Mesendoderm (in vitro differentiated cells): ENCODE data around the gene GFRA1.

Source experiments
- DNase-seq: peaks from one replicate; pipeline ENCODE4 v3.0.0; 2013
- H2AK5ac ChIP-seq: 2 replicates; pipeline ENCODE4 v1.6.1; 2013; ENCODE audit warnings: low read length, inconsistent platforms
- H2BK120ac ChIP-seq: 2 replicates; pipeline ENCODE4 v1.6.1; 2013; ENCODE audit warnings: low read depth, mild to moderate bottlenecking, low read length, moderate library complexity, mixed read lengths
- H2BK15ac ChIP-seq: replicated peaks from 2 replicates; pipeline ENCODE4 v1.6.1; 2013; ENCODE audit warnings: low read depth, mild to moderate bottlenecking, moderate library complexity
- H2BK5ac ChIP-seq: 2 replicates; pipeline ENCODE4 v1.6.1; 2013; ENCODE audit warnings: low read length, inconsistent platforms
- H3K18ac ChIP-seq: 2 replicates; pipeline ENCODE4 v1.6.1; 2013; ENCODE audit warnings: mild to moderate bottlenecking, low read length, mixed read lengths
- H3K23ac ChIP-seq: one replicate; pipeline ENCODE4 v1.6.1; 2013; ENCODE audit warnings: low read length
- H3K27ac ChIP-seq: 2 replicates; pipeline ENCODE4 v1.5.1; 2013; ENCODE audit warnings: low read depth, mild to moderate bottlenecking, inconsistent platforms, low read length, moderate library complexity
- H3K27me3 ChIP-seq: 2 replicates; pipeline ENCODE4 v1.6.1; 2013; ENCODE audit warnings: low read length, control low read depth, mild to moderate bottlenecking, inconsistent platforms; ENCODE audit not compliant: insufficient read depth, poor library complexity
- H3K36me3 ChIP-seq: 2 replicates; pipeline ENCODE4 v1.6.1; 2013; ENCODE audit warnings: low read length, inconsistent platforms; ENCODE audit not compliant: control insufficient read depth, insufficient read depth
- H3K4ac ChIP-seq: one replicate; pipeline ENCODE4 v1.6.1; 2013; ENCODE audit warnings: low read depth, mild to moderate bottlenecking, low read length, moderate library complexity
- H3K4me1 ChIP-seq: 2 replicates; pipeline ENCODE4 v1.6.1; 2013; ENCODE audit warnings: low read depth, low read length, inconsistent platforms; ENCODE audit not compliant: control insufficient read depth
- H3K4me2 ChIP-seq: 2 replicates; pipeline ENCODE4 v1.6.1; 2013; ENCODE audit warnings: low read length
- H3K4me3 ChIP-seq: 2 replicates; pipeline ENCODE4 v1.5.1; 2013; ENCODE audit warnings: mild to moderate bottlenecking, low read length
- H3K56ac ChIP-seq: one replicate; pipeline ENCODE4 v1.6.1; 2013; ENCODE audit warnings: low read length
- H3K79me1 ChIP-seq: 2 replicates; pipeline ENCODE4 v1.6.1; 2013; ENCODE audit warnings: low read length, inconsistent platforms
- H3K79me2 ChIP-seq: 2 replicates; pipeline ENCODE4 v1.6.1; 2013; ENCODE audit warnings: mild to moderate bottlenecking, low read length; ENCODE audit not compliant: control insufficient read depth, insufficient read depth
- H3K9ac ChIP-seq: 2 replicates; pipeline ENCODE4 v1.6.1; 2013; ENCODE audit warnings: low read length, inconsistent platforms
- H4K5ac ChIP-seq: one replicate; pipeline ENCODE4 v1.6.1; 2013; ENCODE audit warnings: low read length
- H4K8ac ChIP-seq: one replicate; pipeline ENCODE4 v1.6.1; 2013; ENCODE audit warnings: low read depth, mild to moderate bottlenecking, control low read depth, low read length, moderate library complexity
- WGBS: extraction: QIAGEN DNeasy Blood & Tissue Kit; methylation state at CpG from one replicate; pipeline ENCODE4 v1.1.7; 2013; ENCODE audit warnings: low lambda C conversion rate, missing lambda C conversion rate; ENCODE audit not compliant: insufficient coverage; ENCODE audit errors: extremely low coverage; 5-methylcytosine and 5-hydroxymethylcytosine counted together

Gene GFRA1

DNA sequence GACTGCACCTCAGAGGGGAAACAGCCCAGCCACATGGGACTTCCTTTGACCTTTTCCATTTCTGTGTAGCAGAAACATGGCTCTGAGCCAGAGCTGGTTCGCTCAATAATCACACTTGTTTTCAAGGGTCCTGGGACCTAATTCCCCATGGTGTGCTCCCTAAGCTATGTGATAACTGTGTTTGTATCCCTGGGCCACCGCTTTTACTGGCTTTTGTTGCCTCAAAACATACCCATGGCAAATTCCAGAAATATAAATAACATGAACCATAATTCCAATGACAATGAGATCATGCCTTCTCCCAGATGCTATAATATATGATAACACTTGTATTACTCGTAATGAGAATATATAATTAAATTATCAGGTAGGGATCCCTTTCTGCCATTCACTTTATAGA lies 196.4 kb downstream of the GFRA1 start:
- no peaks in the 10 kb centered on the region for H3K36me3 ChIP-seq
- H2BK15ac ChIP-seq, result no peak overlapping the region
- no peak overlapping the region for H2AK5ac ChIP-seq
- no peak overlapping the region for H3K18ac ChIP-seq
- H3K23ac ChIP-seq, result no peak overlapping the region
- peaks cover 7% of the 10 kb centered on the region for H3K4me1 ChIP-seq
- H4K8ac ChIP-seq, result no peak overlapping the region
- no peak overlapping the region for H3K4me2 ChIP-seq
- H3K4me3 ChIP-seq, result no peak overlapping the region
- H3K27me3 ChIP-seq, result no peaks in the 10 kb centered on the region
- DNase-seq, result no peak
- no peak overlapping the region for H3K4ac ChIP-seq
- WGBS, result no CpG with 5 or more reads among the region's 3 CpGs
- no peak overlapping the region for H3K56ac ChIP-seq
- no peak overlapping the region for H3K27ac ChIP-seq
- no peak overlapping the region for H2BK120ac ChIP-seq
- H3K79me2 ChIP-seq, result no peaks in the 10 kb centered on the region
- no peak overlapping the region for H2BK5ac ChIP-seq
- H3K79me1 ChIP-seq, result no peaks in the 10 kb centered on the region
- no peak overlapping the region for H3K9ac ChIP-seq
- no peak overlapping the region for H4K5ac ChIP-seq

- Histone ChIP-seq H2BK15ac (no peak overlapping the region), H3K56ac (no peak overlapping the region), H3K79me2 (no peaks in the 10 kb centered on the region), H4K8ac (no peak overlapping the region), H3K27me3 (no peaks in the 10 kb centered on the region), H3K27ac (no peak overlapping the region), H2AK5ac (no peak overlapping the region), H3K4me2 (no peak overlapping the region), H3K18ac (no peak overlapping the region), H3K23ac (no peak overlapping the region), H2BK120ac (no peak overlapping the region), H3K4me3 (no peak overlapping the region), H3K79me1 (no peaks in the 10 kb centered on the region), H3K4me1 (no peaks in the 10 kb centered on the region), H3K4ac (no peak overlapping the region), H3K36me3 (no peaks in the 10 kb centered on the region), H3K9ac (no peak overlapping the region), H2BK5ac (no peak overlapping the region), H4K5ac (no peak overlapping the region)
- WGBS, result 100% methylated on average over 3 of the region's 7 CpGs
- no peak for DNase-seq
Observed at GRCh38 chr10:116073510-116073909, 199.5 kb downstream of the GFRA1 start.

GRCh38 chr10:116073001-116073400 lies 200.0 kb downstream of the GFRA1 start:
- DNase-seq, result no peak
- Histone ChIP-seq H2BK120ac (no peak overlapping the region), H3K23ac (no peak overlapping the region), H3K79me2 (no peaks in the 10 kb centered on the region), H4K8ac (no peak overlapping the region), H3K36me3 (no peaks in the 10 kb centered on the region), H3K4me3 (no peak overlapping the region), H3K27me3 (no peaks in the 10 kb centered on the region), H3K4ac (no peak overlapping the region), H3K4me2 (no peak overlapping the region), H3K4me1 (no peaks in the 10 kb centered on the region), H3K18ac (no peak overlapping the region), H4K5ac (no peak overlapping the region), H2AK5ac (no peak overlapping the region), H3K56ac (no peak overlapping the region), H3K27ac (no peak overlapping the region), H2BK5ac (no peak overlapping the region), H3K9ac (no peak overlapping the region), H3K79me1 (no peaks in the 10 kb centered on the region), H2BK15ac (no peak overlapping the region)
- no CpG with 5 or more reads among the region's 5 CpGs for WGBS

DNA sequence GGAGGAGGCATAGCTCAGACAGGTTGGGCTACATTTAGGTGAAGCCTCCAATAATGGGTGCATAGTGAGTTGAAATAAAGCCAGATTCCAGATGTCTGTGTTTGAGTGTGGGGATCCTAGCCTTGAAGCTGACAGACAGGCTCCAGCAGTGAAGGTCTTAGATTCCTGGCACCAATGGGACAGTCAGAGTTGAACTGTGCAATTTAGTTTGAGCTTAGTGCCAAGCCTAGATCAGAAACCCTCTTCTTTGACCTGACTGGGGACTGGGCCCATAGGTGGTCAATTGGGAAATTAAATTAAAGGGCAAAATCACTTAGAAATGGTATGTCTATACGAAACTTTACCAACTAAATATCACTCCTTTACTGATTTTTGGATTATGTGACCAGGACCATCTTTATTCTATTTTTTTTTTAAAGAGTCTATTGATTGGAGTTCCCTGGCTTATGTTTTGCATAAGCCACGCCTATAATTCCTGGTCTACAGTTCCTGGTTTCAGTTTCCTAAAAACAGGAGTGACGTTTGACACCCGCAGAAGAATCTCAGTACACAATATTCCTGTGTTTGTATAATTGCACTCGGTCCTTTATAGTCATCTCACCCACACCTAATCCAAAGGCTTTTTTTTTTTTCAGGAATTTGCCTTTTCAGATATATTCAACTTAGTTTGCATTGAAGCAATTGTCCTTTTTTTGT lies 201.4 kb downstream of the GFRA1 start:
- Histone ChIP-seq H3K27me3 (no peaks in the 10 kb centered on the region), H3K79me1 (no peaks in the 10 kb centered on the region), H3K4me3 (no peak overlapping the region), H3K36me3 (no peaks in the 10 kb centered on the region), H3K18ac (peak overlapping the region; percentile 11), H3K27ac (no peak overlapping the region), H3K79me2 (no peaks in the 10 kb centered on the region), H3K4me2 (no peak overlapping the region), H4K8ac (no peak overlapping the region), H4K5ac (no peak overlapping the region), H2BK120ac (no peak overlapping the region), H2AK5ac (no peak overlapping the region), H3K56ac (no peak overlapping the region), H2BK15ac (no peak overlapping the region), H3K23ac (no peak overlapping the region), H2BK5ac (no peak overlapping the region), H3K4me1 (no peaks in the 10 kb centered on the region), H3K4ac (no peak overlapping the region), H3K9ac (no peak overlapping the region)
- WGBS, result no CpG with 5 or more reads among the region's 5 CpGs
- no peak for DNase-seq

DNA sequence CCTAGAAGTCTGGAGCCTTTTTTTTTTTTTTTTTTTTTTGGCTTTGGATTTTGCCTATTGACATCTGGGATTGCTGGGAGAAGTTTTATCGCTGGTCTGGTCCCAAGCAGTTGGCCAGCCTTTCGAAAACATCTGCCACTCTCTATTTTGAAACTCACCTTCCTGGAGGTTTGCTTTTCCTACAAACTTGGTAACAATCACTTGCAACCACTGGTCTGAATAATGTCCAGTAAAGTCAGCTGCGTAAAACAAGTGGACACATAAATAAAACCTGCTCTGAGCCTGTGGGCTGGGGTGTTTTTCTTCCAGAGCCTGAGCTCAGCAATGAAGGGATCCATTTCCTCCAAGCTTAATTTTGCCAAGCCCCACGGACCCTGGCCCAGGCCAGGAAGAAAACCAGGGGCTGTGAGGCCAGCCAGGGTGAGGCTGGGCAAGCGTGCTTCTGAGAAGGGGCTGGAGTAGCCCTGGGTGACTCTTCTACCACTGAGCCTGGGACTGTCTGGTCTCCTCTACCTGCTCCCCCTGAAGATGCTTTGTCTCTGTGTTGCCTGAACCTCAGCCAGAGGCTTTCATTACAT lies 202.2 kb downstream of the GFRA1 start:
- Histone ChIP-seq H4K8ac (peak overlapping the region; percentile 29), H3K9ac (no peak overlapping the region), H2BK15ac (no peak overlapping the region), H3K27me3 (no peaks in the 10 kb centered on the region), H3K27ac (no peak overlapping the region), H3K36me3 (no peaks in the 10 kb centered on the region), H2BK5ac (no peak overlapping the region), H3K23ac (no peak overlapping the region), H3K4ac (peak overlapping the region; percentile 79), H3K4me2 (no peak overlapping the region), H3K4me3 (no peak overlapping the region), H2AK5ac (no peak overlapping the region), H3K18ac (peak overlapping the region; percentile 41), H3K4me1 (no peaks in the 10 kb centered on the region), H2BK120ac (no peak overlapping the region), H4K5ac (no peak overlapping the region), H3K79me2 (no peaks in the 10 kb centered on the region), H3K79me1 (no peaks in the 10 kb centered on the region), H3K56ac (no peak overlapping the region)
- DNase-seq, result no peak
- no CpG with 5 or more reads among the region's 5 CpGs for WGBS

GRCh38 chr10:116069856-116070255 lies 203.2 kb downstream of the GFRA1 start:
- H3K4me3 ChIP-seq, result no peak overlapping the region
- WGBS, result no CpG with 5 or more reads among the region's 5 CpGs
- H2BK15ac ChIP-seq, result no peak overlapping the region
- H3K56ac ChIP-seq, result no peak overlapping the region
- no peaks in the 10 kb centered on the region for H3K79me1 ChIP-seq
- no peak overlapping the region for H3K9ac ChIP-seq
- H4K8ac ChIP-seq, result no peak overlapping the region
- H3K4me1 ChIP-seq, result no peaks in the 10 kb centered on the region
- no peaks in the 10 kb centered on the region for H3K79me2 ChIP-seq
- no peaks in the 10 kb centered on the region for H3K27me3 ChIP-seq
- H3K27ac ChIP-seq, result no peak overlapping the region
- H4K5ac ChIP-seq, result no peak overlapping the region
- H3K4ac ChIP-seq, result no peak overlapping the region
- DNase-seq, result no peak
- H2BK120ac ChIP-seq, result no peak overlapping the region
- H3K18ac ChIP-seq, result no peak overlapping the region
- no peaks in the 10 kb centered on the region for H3K36me3 ChIP-seq
- H2BK5ac ChIP-seq, result no peak overlapping the region
- H2AK5ac ChIP-seq, result no peak overlapping the region
- no peak overlapping the region for H3K4me2 ChIP-seq
- H3K23ac ChIP-seq, result no peak overlapping the region
